ENCODE results near the gene PC.

The PC gene

GRCh38 chr11:66858186-66858938 is 99.8 kb downstream of the PC start:
- no peak overlapping the region for H3K4me2 ChIP-seq (ENCODE audit: low read length, poor library complexity, severe bottlenecking)
- no peak overlapping the region for H3K18ac ChIP-seq (ENCODE audit: low read depth in 1 of 2, low read length in 2 of 2)
- DNase-seq: no peak
- 96% methylated on average over 62 of the region's 62 CpGs for WGBS
- H3K14ac ChIP-seq (ENCODE audit: low read length in 2 of 2): no peak overlapping the region
- no peak overlapping the region for H2BK120ac ChIP-seq (ENCODE audit: low read depth, low read length)
- H2AK5ac ChIP-seq (ENCODE audit: low read length, severe bottlenecking): no peak overlapping the region
- no peak overlapping the region for H2BK15ac ChIP-seq (ENCODE audit: low read depth, poor library complexity, severe bottlenecking)
- no peak overlapping the region for H4K91ac ChIP-seq (ENCODE audit: low read length)
- H3K9ac ChIP-seq (ENCODE audit: low read length): no peak overlapping the region
- peaks cover 28% of the 10 kb centered on the region for H3K4me1 ChIP-seq (ENCODE audit: control insufficient read depth, insufficient read depth, low read depth, low read length)
- H3K4ac ChIP-seq (ENCODE audit: low read depth in 1 of 2, low read length in 2 of 2): no peak overlapping the region
- no peak overlapping the region for H3K27ac ChIP-seq (ENCODE audit: low read length, poor library complexity, severe bottlenecking)
- H2BK5ac ChIP-seq (ENCODE audit: low read depth, low read length, poor library complexity, severe bottlenecking): no peak overlapping the region
- no peak overlapping the region for H4K8ac ChIP-seq (ENCODE audit: low read length)
- H3K36me3 ChIP-seq (ENCODE audit: control insufficient read depth in 1 of 2, insufficient read depth in 2 of 2, low read depth in 1 of 2, low read length in 2 of 2): peaks cover 0 to 57% of the 10 kb centered on the region in 2 experiments
- no peak overlapping the region for H2AFZ ChIP-seq (ENCODE audit: low read depth, low read length)
- no peak overlapping the region for H3K4me3 ChIP-seq (ENCODE audit: insufficient read depth in 1 of 2, low read depth in 1 of 2, low read length in 2 of 2)
- H2BK12ac ChIP-seq (ENCODE audit: low read length in 2 of 2): no peak overlapping the region
- no peaks in the 10 kb centered on the region for H3K9me3 ChIP-seq (ENCODE audit: control insufficient read depth, low read length)
- H3K27me3 ChIP-seq (ENCODE audit: control insufficient read depth in 1 of 2, insufficient read depth in 1 of 2, low read length in 2 of 2): no peaks in the 10 kb centered on the region
- peaks cover 14% of the 10 kb centered on the region for H3K79me1 ChIP-seq (replicated peaks; ENCODE audit: low read length, poor library complexity, severe bottlenecking)
- no peak overlapping the region for H3K23ac ChIP-seq (ENCODE audit: low read length in 2 of 2)

DNA sequence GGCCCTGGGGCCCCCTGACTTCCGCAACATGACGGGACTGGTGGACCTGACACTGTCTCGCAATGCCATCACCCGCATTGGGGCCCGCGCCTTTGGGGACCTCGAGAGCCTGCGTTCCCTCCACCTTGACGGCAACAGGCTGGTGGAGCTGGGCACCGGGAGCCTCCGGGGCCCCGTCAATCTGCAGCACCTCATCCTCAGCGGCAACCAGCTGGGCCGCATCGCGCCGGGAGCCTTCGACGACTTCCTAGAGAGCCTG is 100.3 kb downstream of the PC start:
- Histone ChIP-seq H3K36me3 (ENCODE audit: control insufficient read depth in 1 of 2, insufficient read depth in 2 of 2, low read depth in 1 of 2, low read length in 2 of 2) (peaks cover 0 to 60% of the 10 kb centered on the region in 2 experiments), H3K23ac (ENCODE audit: low read length in 2 of 2) (no peak overlapping the region)
- DNase-seq: no peak

DNA sequence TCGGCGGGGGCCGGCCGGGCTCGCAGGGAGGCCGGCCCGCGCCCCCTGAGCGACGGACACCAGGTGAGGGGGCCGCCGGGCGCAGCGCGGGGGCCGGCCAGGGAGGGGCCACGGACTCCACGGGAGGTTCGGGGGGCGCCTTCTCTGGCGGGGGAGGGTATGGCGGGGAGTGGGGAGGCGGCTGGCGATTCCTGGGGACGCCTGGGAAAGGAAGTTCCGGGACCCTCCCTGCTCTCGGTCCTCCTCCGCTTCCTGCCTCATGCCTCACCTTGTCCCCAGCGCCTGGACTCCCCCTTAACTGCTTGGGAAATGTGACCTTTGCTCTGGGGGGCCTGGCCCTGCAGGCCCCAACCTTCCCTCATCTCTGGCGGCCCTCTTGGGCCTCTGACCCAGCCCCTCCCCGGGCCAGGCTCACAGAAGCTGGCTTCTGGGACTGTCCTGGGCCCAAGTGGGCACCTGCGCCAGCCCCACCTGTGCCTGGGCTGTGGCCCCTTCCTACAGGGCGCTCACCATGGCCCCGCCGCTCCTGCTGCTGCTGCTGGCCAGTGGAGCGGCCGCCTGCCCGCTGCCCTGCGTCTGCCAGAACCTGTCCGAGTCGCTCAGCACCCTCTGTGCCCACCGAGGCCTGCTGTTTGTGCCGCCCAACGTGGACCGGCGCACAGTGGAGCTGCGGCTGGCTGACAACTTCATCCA is 100.8 kb downstream of the PC start:
- Histone ChIP-seq H3K9ac (ENCODE audit: low read length) (peak overlapping the region; percentile 36), H3K27me3 (ENCODE audit: control insufficient read depth in 1 of 2, insufficient read depth in 1 of 2, low read length in 2 of 2) (no peaks in the 10 kb centered on the region), H3K18ac (ENCODE audit: low read depth in 1 of 2, low read length in 2 of 2) (peak overlapping the region; percentile 61 to 70), H3K4me1 (ENCODE audit: control insufficient read depth, insufficient read depth, low read depth, low read length) (peaks cover 28% of the 10 kb centered on the region), H3K4me3 (ENCODE audit: insufficient read depth in 1 of 2, low read depth in 1 of 2, low read length in 2 of 2) (peak overlapping the region; percentile 68 to 76), H2AK5ac (ENCODE audit: low read length, severe bottlenecking) (peak overlapping the region; percentile 55), H4K8ac (ENCODE audit: low read length) (peak overlapping the region; percentile 61), H2BK12ac (ENCODE audit: low read length in 2 of 2) (peak overlapping the region in 1 of 2 experiments; percentile 76), H4K91ac (ENCODE audit: low read length) (peak overlapping the region; percentile 75), H3K79me1 (replicated peaks; ENCODE audit: low read length, poor library complexity, severe bottlenecking) (peaks cover 14% of the 10 kb centered on the region), H3K27ac (ENCODE audit: low read length, poor library complexity, severe bottlenecking) (no peak overlapping the region), H3K4ac (ENCODE audit: low read depth in 1 of 2, low read length in 2 of 2) (peak overlapping the region; percentile 27 to 40), H3K4me2 (ENCODE audit: low read length, poor library complexity, severe bottlenecking) (peak overlapping the region; percentile 95), H3K36me3 (ENCODE audit: control insufficient read depth in 1 of 2, insufficient read depth in 2 of 2, low read depth in 1 of 2, low read length in 2 of 2) (peaks cover 0 to 59% of the 10 kb centered on the region in 2 experiments), H3K14ac (ENCODE audit: low read length in 2 of 2) (peak overlapping the region in 1 of 2 experiments; percentile 29), H2BK120ac (ENCODE audit: low read depth, low read length) (peak overlapping the region; percentile 62), H3K9me3 (ENCODE audit: control insufficient read depth, low read length) (no peaks in the 10 kb centered on the region), H2AFZ (ENCODE audit: low read depth, low read length) (no peak overlapping the region), H2BK15ac (ENCODE audit: low read depth, poor library complexity, severe bottlenecking) (no peak overlapping the region), H3K23ac (ENCODE audit: low read length in 2 of 2) (peak overlapping the region in 1 of 2 experiments; percentile 42), H2BK5ac (ENCODE audit: low read depth, low read length, poor library complexity, severe bottlenecking) (peak overlapping the region; percentile 8)
- peak; percentile 8 for DNase-seq
- WGBS: 59% methylated on average over 21 of the region's 47 CpGs

More for the DNA sequence above, 100.3 kb downstream of the PC start:
- Histone ChIP-seq H3K4me3 (ENCODE audit: insufficient read depth in 1 of 2, low read depth in 1 of 2, low read length in 2 of 2) (peak overlapping the region in 1 of 2 experiments; percentile 68), H4K91ac (ENCODE audit: low read length) (no peak overlapping the region), H2AK5ac (ENCODE audit: low read length, severe bottlenecking) (no peak overlapping the region), H2BK5ac (ENCODE audit: low read depth, low read length, poor library complexity, severe bottlenecking) (no peak overlapping the region), H3K4ac (ENCODE audit: low read depth in 1 of 2, low read length in 2 of 2) (peak overlapping the region in 1 of 2 experiments; percentile 27), H3K4me2 (ENCODE audit: low read length, poor library complexity, severe bottlenecking) (peak overlapping the region; percentile 95), H2BK120ac (ENCODE audit: low read depth, low read length) (no peak overlapping the region), H2BK12ac (ENCODE audit: low read length in 2 of 2) (no peak overlapping the region), H2BK15ac (ENCODE audit: low read depth, poor library complexity, severe bottlenecking) (no peak overlapping the region), H3K18ac (ENCODE audit: low read depth in 1 of 2, low read length in 2 of 2) (no peak overlapping the region), H3K9me3 (ENCODE audit: control insufficient read depth, low read length) (no peaks in the 10 kb centered on the region), H2AFZ (ENCODE audit: low read depth, low read length) (no peak overlapping the region), H3K27ac (ENCODE audit: low read length, poor library complexity, severe bottlenecking) (no peak overlapping the region), H3K14ac (ENCODE audit: low read length in 2 of 2) (no peak overlapping the region), H4K8ac (ENCODE audit: low read length) (peak overlapping the region; percentile 51), H3K9ac (ENCODE audit: low read length) (no peak overlapping the region), H3K4me1 (ENCODE audit: control insufficient read depth, insufficient read depth, low read depth, low read length) (peaks cover 28% of the 10 kb centered on the region), H3K27me3 (ENCODE audit: control insufficient read depth in 1 of 2, insufficient read depth in 1 of 2, low read length in 2 of 2) (no peaks in the 10 kb centered on the region), H3K79me1 (replicated peaks; ENCODE audit: low read length, poor library complexity, severe bottlenecking) (peaks cover 14% of the 10 kb centered on the region)
- 93% methylated on average over 19 of the region's 19 CpGs for WGBS
